Aorta (tissue), 5 donors: ENCODE measurements around the gene TUT1. TPM values are rescaled to one million over a fixed set of nuclear protein-coding genes. Genes with fewer than 3 reads are reported as not detected.

ENCODE experiments used
- ATAC-seq: fragments of 200-7000 bp; cut with Tn5 transposase; one replicate; pipeline ENCODE4 v1.9.1; 2022; ENCODE audit warnings: moderate library complexity; ENCODE audit not compliant: low FRiP score
- DNase-seq, 2 donors: peaks; one replicate each; pipeline ENCODE4 v3.0.0-alpha.2; 2020
- H3K27ac ChIP-seq, 2 donors: one replicate each; pipeline ENCODE4 v1.5.1; 2013; ENCODE audit warnings: low read length in 2 of 2, mild to moderate bottlenecking in 2 of 2, moderate library complexity in 2 of 2, control low read depth in 1 of 2, inconsistent platforms in 1 of 2, low read depth in 1 of 2
- H3K27me3 ChIP-seq, 2 donors: one replicate each; pipeline ENCODE4 v1.6.1; 2013; ENCODE audit warnings: control low read depth in 1 of 2, low read length in 1 of 2, mild to moderate bottlenecking in 1 of 2, moderate library complexity in 1 of 2; ENCODE audit not compliant: insufficient read depth in 2 of 2, control insufficient read depth in 1 of 2
- H3K36me3 ChIP-seq, 2 donors: one replicate each; pipeline ENCODE4 v1.6.1; 2013; ENCODE audit warnings: control low read depth in 1 of 2, low read length in 1 of 2, mild to moderate bottlenecking in 1 of 2; ENCODE audit not compliant: insufficient read depth in 2 of 2, control insufficient read depth in 1 of 2
- H3K4me1 ChIP-seq, 2 donors: one replicate each; pipeline ENCODE4 v1.6.1; 2013; ENCODE audit warnings: low read length in 2 of 2, control low read depth in 1 of 2, mild to moderate bottlenecking in 1 of 2, moderate library complexity in 1 of 2; ENCODE audit not compliant: insufficient read depth in 2 of 2, control insufficient read depth in 1 of 2
- H3K4me3 ChIP-seq, 2 donors: one replicate each; pipeline ENCODE4 v1.5.1; 2013; ENCODE audit warnings: low read length in 2 of 2, control low read depth in 1 of 2, mild to moderate bottlenecking in 1 of 2
- H3K9me3 ChIP-seq: one replicate; pipeline ENCODE4 v1.6.1; 2013; ENCODE audit warnings: mild to moderate bottlenecking, low read length; ENCODE audit not compliant: control insufficient read depth
- WGBS, 2 donors: extraction: QIAGEN DNeasy Blood & Tissue Kit; methylation state at CpG; one replicate each; pipeline ENCODE4 v1.1.7; 2013; 5-methylcytosine and 5-hydroxymethylcytosine counted together
- intact Hi-C, 2 donors: fragments of 100-400 bp; cut with DNase I; formaldehyde crosslinking; loops; one replicate each; pipeline versions ENCODE4 v1.14.2 to v1.15.0; 2022
- polyA plus RNA-seq, 2 donors: library from polyadenylated mRNA; stranded (reverse); fragments of 200-250 nt; gene quantifications; one replicate each; pipeline ENCODE4 v1.2.3, GENCODE V29; 2013
- total RNA-seq, 2 donors: library from RNA; stranded (reverse); fragmentation: NEBNext Ultra II Directional; extraction: Animal tissue kit (Norgen Biotek cat#: 25700); gene quantifications; one replicate each; pipeline ENCODE4 v1.2.1, GENCODE V29; 2021
- donor health status: healthy with polysubstance abuse.
- donor health status: Bipolar disorder and iron deficiency.
- donor health status: DM: no; HTN: no; CAD: no.
- donor health status: DM: no; HTN: no; CAD: no.
- donor health status: DM: yes; HTN: yes; CAD: no.

TUT1 gene
- total and polyA plus RNA-seq, 4 donors = 1.6 to 14.9 (median 12.8) TPM

- Histone ChIP-seq H3K27ac (no peak overlapping the region), H3K4me1 (no peaks in the 10 kb centered on the region), H3K36me3 (peaks cover 0 to 2% of the 10 kb centered on the region in 2 donors), H3K9me3 (no peaks in the 10 kb centered on the region), H3K27me3 (no peaks in the 10 kb centered on the region), H3K4me3 (no peak overlapping the region)
- 93% methylated on average over 15 of the region's 15 CpGs for WGBS, 2 donors
- intact Hi-C loops = no loop called here
- DNase-seq (no peak), ATAC-seq (no peak)
Measured at GRCh38 chr11:62605902-62606301, 14.6 kb upstream of the TUT1 start.

- Histone ChIP-seq H3K27ac (no peak overlapping the region), H3K27me3 (no peaks in the 10 kb centered on the region), H3K4me1 (no peaks in the 10 kb centered on the region), H3K9me3 (no peaks in the 10 kb centered on the region), H3K4me3 (no peak overlapping the region), H3K36me3 (peaks cover 0 to 2% of the 10 kb centered on the region in 2 donors)
- ATAC-seq = no peak
- intact Hi-C loops = no loop called here
- no peak for DNase-seq
- WGBS, 2 donors = 87 to 90% methylated on average over 6 of the region's 6 CpGs
Measured at GRCh38 chr11:62605467-62605866, 14.1 kb upstream of the TUT1 start.

GRCh38 chr11:62604460-62605120 lies 13.3 kb upstream of the TUT1 start:
- no peak for ATAC-seq
- no peaks in the 10 kb centered on the region for H3K4me1 ChIP-seq
- intact Hi-C loops = loop anchor here in 1 of 2 donors (5.0 kb wide), 1 partner anchor 63 kb away; the partner anchor contains the start of genes C11orf98 and CSKMT
- no peak for DNase-seq
- H3K27ac ChIP-seq = no peak overlapping the region
- H3K36me3 ChIP-seq = peaks cover 0 to 2% of the 10 kb centered on the region in 2 donors
- no peaks in the 10 kb centered on the region for H3K27me3 ChIP-seq
- no peaks in the 10 kb centered on the region for H3K9me3 ChIP-seq
- WGBS, 2 donors = 76 to 80% methylated on average over 13 of the region's 13 CpGs
- H3K4me3 ChIP-seq = no peak overlapping the region

GRCh38 chr11:62603776-62604299 lies 12.5 kb upstream of the TUT1 start:
- DNase-seq = no peak
- Histone ChIP-seq H3K27ac (no peak overlapping the region), H3K36me3 (peaks cover 0 to 2% of the 10 kb centered on the region in 2 donors), H3K4me1 (no peaks in the 10 kb centered on the region), H3K27me3 (no peaks in the 10 kb centered on the region), H3K4me3 (no peak overlapping the region), H3K9me3 (no peaks in the 10 kb centered on the region)
- intact Hi-C loops = loop anchor here in 1 of 2 donors (5.0 kb wide), 1 partner anchor 63 kb away; the partner anchor contains the start of genes C11orf98 and CSKMT
- 91 to 94% methylated on average over 8 of the region's 8 CpGs for WGBS, 2 donors
- no peak for ATAC-seq

GRCh38 chr11:62603072-62603408 lies 11.7 kb upstream of the TUT1 start:
- peaks cover under 1 to 3% of the 10 kb centered on the region in 2 donors for H3K36me3 ChIP-seq
- no peaks in the 10 kb centered on the region for H3K4me1 ChIP-seq
- ATAC-seq = no peak
- peak overlapping the region in 1 of 2 donors; percentile 3 for H3K4me3 ChIP-seq
- intact Hi-C loops = loop anchor here in 1 of 2 donors (5.0 kb wide), 1 partner anchor 64 kb away; the partner anchor contains the start of genes C11orf98 and CSKMT
- no peaks in the 10 kb centered on the region for H3K27me3 ChIP-seq
- no peak for DNase-seq
- WGBS, 2 donors = 9 to 10% methylated on average over 13 of the region's 13 CpGs
- peak overlapping the region in 1 of 2 donors; percentile 82 for H3K27ac ChIP-seq
- no peaks in the 10 kb centered on the region for H3K9me3 ChIP-seq

GRCh38 chr11:62602141-62603071 lies 11.1 kb upstream of the TUT1 start:
- H3K4me1 ChIP-seq = no peaks in the 10 kb centered on the region
- H3K4me3 ChIP-seq = peak overlapping the region; percentile 27 to 73
- peak; percentile 84 to 89 for DNase-seq
- peak; percentile 81 for ATAC-seq
- whole genome bisulfite sequencing, 2 donors = 1 to 5% methylated on average over 80 to 96 of the region's 96 CpGs
- H3K27me3 ChIP-seq = no peaks in the 10 kb centered on the region
- H3K27ac ChIP-seq = peak overlapping the region in 1 of 2 donors; percentile 82
- peaks cover 0 to 3% of the 10 kb centered on the region in 2 donors for H3K36me3 ChIP-seq
- intact Hi-C loops = loop anchor here in 1 of 2 donors (5.0 kb wide), 1 partner anchor 65 kb away; the partner anchor contains the start of genes C11orf98 and CSKMT
- no peaks in the 10 kb centered on the region for H3K9me3 ChIP-seq

GRCh38 chr11:62601372-62602140 lies 10.2 kb upstream of the TUT1 start, which contains the start of gene MTA2:
Gene MTA2 (minus strand): TSS chr11:62601865. CDS start chr11:62601450, 415 bp downstream.
- ATAC-seq (peak; percentile 95), DNase-seq (peak; percentile 98 to 99)
- WGBS, 2 donors = 0% methylated on average over 59 to 83 of the region's 83 CpGs
- H3K9me3 ChIP-seq = no peaks in the 10 kb centered on the region
- no peaks in the 10 kb centered on the region for H3K27me3 ChIP-seq
- peak within 1 kb of the TSS; percentile 20 to 82 for H3K27ac ChIP-seq
- H3K4me3 ChIP-seq = peak within 1 kb of the TSS; percentile 72 to 73
- intact Hi-C loops = loop anchor here in 1 of 2 donors (5.0 kb wide), 1 partner anchor 66 kb away; the partner anchor contains the start of genes C11orf98 and CSKMT
- H3K4me1 ChIP-seq = no peaks in the 10 kb centered on the region
- H3K36me3 ChIP-seq = peaks cover 0 to 3% of the 10 kb centered on the region in 2 donors

GRCh38 chr11:62601122-62601371 lies 9.7 kb upstream of the TUT1 start:
- H3K4me3 ChIP-seq = peak overlapping the region; percentile 58 to 72

More at GRCh38 chr11:62601122-62601371, 9.7 kb upstream of the TUT1 start:
- H3K36me3 ChIP-seq = peaks cover 3% of the 10 kb centered on the region in 2 donors
- DNase-seq = peak; percentile 74 to 91
- peak; percentile 33 for ATAC-seq
- H3K4me1 ChIP-seq = no peaks in the 10 kb centered on the region
- H3K27ac ChIP-seq = peak overlapping the region; percentile 20 to 63
- no peaks in the 10 kb centered on the region for H3K9me3 ChIP-seq
- no peaks in the 10 kb centered on the region for H3K27me3 ChIP-seq
- 0 to 1% methylated on average over 19 to 30 of the region's 30 CpGs for WGBS, 2 donors
- intact Hi-C loops = loop anchor here in 1 of 2 donors (5.0 kb wide), 1 partner anchor 66 kb away; the partner anchor contains the start of genes C11orf98 and CSKMT
